KG1 (cell line): ENCODE results near the gene RBPJ.
"Not testable (repeated sequence)": the region's sequence is repeated elsewhere in the genome, so short reads cannot be mapped to it uniquely, and the experiment has no call there.

Experiments
- DNase-seq: peaks from one replicate; lab custom pipeline; 2025; lab: John Stamatoyannopoulos, UW

The RBPJ gene

DNA sequence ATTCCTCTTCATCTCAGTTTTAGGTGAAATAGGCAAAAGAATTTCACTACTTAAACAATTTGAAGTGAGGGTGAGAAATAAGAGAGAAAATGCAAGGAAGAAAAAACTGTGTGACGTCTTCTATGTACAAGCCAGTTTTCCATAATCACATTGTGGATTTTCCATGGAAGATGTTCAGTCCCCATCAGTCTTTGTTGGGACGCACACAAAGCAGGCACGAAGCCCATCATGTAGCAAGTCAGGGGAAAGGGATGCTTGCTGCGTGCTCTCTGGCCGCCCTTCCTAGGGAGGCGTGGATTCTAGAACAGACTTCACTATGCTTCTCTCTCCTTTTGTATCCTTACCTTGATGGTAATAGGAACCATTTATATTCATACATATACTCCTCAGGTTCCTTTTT, 54.7 kb downstream of the RBPJ start:
- no peak for DNase-seq

DNA sequence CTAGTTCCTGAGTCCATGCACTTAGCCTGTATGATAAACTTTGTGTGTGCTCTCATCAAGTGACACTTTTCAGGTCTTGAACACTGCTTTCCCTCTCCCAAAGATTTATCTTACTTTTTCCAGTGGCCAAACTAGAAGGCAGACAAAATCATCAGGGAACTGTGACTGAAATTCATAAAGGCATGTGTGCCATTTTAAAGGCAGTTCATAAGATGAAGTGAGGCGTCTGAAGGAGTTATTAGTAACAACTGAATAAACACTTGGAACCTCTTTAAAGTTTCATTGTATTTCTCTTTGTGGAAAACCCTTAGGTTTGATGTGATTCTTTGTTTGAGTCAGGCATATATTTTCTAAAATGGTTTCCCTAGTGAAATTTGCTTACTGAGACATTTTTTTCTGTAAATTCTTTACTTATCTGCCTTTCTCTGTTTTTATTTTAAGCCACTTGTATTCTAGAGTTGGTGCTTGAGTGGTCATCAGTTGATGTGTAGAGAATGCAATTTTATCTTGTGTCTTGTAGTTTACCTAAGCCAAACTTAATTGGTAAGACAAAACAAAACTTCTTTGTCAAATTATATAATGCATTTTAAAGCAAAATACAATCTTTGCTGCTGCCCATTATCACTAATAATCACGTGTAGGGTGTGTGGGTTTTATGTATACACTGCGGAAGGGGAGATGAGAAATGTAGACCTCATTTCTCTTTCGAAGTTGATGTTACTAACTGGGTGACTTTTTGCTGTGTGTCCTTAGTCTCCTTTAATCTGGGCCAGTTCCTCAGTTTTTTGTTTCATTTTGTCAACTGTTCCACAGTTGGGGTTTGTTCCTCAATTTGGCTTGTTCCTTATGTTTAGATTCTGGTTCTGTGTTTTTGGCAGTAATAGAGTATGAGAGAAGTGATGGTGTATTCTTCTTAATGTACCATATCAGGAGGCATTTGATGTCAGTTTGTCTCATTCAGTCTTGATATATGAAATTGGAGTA, 56.8 kb downstream of the RBPJ start:
- DNase-seq = no peak

DNA sequence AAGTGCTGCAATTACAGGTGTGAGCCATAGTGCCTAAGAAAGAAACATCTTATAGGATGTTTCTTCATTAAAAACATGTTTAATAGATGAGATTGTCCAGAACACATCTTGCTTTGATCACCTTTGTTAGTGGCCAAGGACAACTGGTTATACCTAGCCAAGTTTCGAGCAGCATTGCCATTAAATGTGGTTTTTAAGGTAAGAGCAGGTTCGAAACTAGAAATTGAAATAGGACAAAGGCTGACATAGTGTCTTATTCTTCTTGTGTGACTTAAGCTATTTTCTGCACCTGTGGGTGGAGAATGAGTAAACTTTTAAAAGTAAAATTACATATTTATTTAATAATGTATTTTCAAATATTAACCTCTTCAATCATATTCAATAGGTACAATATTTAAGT, 59.0 kb downstream of the RBPJ start:
- DNase-seq = no peak

DNA sequence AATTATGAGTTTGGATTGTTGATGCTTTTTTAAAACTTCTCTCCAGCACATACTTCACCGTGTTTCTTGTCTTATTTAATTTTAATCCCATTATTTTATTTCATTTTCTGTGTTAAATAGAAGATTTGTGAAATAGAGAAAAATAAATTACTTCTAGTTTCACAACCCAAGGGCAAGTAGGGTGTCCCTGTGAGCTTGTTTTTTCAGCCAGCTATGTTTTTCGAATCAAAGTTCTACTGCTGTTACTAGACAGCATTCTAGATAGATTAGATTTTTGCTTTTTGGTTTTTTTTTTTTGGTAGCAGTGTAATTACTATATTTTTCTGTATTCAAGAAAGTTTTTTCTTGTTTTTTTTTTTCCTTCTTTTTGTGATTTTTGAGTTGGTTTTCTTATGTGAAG, 59.9 kb downstream of the RBPJ start:
- DNase-seq = no peak

DNA sequence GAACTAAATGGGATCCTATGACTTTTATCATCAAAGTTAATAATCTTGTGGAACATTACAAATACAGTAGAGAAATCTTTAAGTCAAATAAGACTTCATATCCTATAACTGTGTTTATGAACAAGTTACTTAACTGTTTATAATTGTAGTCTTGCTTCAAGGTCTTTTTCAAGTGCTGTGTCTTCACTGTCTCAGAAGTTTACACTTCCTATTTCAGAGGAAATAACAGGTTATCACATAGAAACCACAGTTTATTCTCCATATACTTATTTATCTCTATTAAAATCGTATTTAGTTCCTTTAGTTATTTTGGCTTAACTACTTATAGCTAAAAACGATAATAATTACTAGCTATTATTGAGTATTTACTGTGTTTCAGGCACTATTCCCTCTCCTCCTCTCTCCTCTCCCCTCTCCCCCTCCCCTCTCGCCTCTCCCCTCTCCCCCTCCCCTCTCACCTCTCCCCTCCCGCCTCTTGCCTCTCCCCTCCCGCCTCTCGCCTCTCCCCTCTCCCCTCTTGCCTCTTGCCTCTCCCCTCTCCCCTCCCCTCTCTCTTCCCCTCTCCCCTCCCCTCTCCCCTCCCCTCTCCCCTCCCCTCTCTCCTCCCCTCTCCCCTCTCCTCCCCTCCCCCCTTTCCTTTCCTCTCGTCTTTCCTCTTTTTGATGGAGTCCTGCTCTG, 63.7 kb downstream of the RBPJ start:
- no peak for DNase-seq

DNA sequence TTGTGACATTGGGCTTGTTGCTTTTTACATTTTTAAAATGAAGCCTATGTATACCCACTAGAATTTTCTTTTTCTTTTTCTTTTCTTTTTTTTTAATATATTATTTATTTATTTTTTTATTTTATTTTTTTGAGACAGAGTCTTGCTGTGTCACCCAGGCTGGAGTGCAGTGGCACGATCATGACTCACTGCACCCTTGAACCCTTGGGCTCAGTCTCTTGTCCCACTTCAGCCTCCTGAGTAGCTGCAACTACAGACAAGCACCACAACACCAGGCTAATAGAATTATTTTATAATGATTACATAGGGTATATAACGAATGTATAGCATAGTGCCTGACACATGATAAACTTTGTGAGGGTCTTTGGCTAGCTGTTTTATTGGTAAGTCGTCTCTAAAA, 64.9 kb downstream of the RBPJ start:
- DNase-seq = no peak

DNA sequence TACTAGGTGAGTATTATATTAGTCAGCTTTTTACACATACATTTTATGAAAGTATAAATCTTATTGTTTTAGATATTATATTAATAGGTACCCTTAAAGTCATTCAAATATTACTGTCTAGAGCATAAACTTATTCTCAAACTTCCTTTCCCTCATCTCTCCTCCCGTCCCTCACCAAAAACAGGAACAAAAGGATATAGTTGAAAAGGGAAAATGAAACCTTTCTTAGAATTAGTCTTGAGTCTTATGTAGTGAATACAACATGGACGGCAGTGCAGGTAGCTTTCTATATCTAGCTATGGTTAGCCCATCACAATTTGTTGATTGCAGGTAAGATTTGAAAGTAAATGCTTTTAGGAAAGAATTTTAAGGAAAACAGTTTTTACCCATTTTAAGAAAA, 65.6 kb downstream of the RBPJ start:
- no peak for DNase-seq

DNA sequence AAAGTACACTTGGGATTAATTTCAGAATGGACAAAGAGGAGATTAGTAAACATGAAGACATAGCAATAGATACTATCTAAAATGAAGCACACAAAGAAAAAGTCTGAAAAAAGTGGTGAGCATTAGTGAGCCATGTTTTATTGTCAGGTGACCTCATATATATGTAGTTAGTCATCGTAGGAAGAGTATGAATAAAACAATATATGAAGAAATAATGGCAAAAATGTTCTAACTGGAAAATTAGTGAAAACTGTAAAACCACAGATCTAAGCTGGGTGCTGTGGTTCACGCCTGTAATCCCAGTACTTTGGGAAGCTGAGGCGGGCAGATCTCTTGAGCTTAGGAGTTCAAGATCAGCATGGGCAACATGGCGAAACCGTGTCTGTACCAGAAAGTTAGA, 67.9 kb downstream of the RBPJ start:
- no peak for DNase-seq

DNA sequence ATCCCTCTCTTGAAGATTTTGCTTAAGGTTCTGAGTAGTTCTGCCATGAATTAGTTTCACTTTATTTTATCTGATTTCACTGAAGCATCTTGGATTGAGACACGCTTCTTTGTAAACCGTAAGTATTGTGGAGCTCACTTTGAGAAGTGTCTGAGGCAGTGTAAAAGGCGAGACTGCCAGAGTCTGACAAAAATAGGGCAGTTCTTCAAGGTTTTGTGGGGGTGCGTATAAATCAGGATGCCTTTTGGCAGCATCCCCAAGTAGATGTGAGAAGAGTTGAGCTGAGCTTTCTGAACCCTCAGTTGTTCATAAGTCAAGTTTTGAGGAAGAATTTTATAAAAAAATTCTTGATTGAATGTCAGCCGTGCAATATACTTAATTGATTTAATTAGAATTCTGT, 76.3 kb downstream of the RBPJ start:
- no peak for DNase-seq

DNA sequence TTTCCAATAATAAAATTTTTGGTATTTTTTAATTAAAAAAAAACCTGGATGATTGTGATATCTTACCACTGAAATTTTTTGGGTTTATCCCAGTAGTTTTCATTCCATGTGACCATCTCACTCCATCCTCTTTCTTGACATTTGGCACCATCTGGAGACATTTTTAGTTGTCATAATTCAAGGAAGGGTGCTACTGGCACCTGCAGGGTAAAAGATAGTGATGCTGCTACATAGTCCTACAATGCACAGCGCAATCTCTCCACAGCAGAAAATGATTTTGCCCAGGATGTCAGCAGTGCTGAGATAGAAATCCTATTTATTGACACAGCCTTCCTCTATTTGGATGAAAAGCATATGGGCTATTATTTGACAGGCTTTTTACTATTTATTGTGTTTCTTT, 79.3 kb downstream of the RBPJ start:
- DNase-seq = no peak

DNA sequence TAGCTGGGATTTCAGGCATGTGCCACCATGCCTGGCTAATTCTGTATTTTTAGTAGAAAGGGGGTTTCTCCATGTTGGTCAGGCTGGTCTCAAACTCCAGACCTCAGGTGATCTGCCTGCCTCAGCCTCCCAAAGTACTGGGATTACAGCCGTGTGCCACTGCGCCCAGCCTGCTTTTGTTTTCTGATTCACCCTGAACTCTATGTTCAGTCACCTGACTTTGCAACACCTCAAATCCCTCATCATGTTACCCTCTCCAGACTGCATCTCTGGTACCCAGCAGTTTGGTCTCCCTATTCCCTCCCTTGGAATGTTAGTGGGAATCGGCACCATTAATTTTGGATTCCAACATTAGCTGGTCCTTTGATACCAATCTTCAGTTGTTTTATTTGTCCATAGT, 81.2 kb downstream of the RBPJ start:
- not testable (repeated sequence) for DNase-seq

DNA sequence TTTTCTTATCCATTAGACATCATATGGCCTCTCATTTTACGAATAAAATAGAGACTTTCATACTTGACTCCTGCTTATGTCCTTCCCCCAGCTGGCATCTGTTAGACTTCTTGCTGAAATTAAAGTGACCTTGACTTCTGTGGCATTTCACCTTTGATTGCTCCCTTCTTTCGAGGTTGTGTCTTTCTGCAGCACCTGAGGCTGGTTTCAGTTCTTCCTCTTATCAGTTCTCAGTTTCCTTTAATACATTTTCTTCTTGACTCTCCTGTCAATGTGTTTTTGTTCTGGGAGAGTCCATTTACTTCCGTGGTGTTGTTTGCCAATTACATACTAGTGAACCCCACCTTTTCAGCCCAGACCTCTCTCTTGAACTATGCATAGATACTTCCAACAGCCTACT, 81.6 kb downstream of the RBPJ start:
- no peak for DNase-seq

DNA sequence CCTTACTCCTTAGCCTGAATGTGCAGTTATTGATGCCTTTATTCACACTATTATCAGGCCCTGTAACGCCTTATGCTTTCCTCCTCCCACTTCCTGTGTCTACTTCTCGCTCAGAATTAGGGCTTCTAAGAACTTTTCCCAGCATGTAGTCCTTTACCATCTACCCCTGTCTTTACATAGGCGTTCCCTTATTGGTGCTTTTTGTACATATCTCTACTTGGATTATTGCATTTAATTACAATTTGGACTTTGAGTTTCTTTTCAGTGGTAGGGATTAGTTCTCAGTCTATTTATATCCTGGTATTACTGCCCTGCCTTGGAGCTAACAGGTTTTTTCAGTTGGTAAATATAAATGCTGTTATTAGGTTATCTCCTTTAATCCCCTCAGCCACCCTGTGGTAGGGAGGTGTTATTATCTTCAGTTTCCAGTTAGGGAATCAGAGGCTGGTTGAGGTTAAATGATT, 84.0 kb downstream of the RBPJ start:
- no peak for DNase-seq

DNA sequence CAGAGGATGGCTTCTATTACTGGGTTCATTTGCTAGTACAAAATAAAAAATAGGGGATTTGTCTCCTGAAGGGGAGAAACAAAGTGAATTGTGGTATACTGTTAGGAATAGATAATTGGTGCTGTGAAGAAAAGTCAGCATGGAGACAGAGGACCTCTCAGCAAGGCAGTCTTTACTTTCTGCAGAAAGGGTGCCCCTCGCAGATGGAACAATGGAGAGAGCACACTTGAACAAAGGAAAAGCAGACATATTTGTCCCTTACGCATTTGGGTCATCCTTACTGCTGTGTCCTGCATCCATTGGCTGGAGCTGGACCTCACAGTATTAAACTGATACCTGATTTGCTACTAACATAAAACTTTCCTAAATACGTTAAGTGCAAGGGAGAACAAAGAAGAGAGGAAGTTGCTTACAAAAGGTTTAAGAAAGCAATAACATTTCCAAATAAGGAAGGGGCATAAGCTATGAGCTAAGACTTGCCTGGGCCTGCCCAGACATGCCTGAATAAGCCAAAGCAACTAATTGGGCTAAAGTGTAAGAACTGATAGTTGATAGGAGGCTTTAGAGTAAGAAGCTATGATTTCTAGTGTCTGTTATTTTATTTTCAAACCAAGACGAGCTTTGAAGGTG, 85.6 kb downstream of the RBPJ start:
- DNase-seq = no peak

DNA sequence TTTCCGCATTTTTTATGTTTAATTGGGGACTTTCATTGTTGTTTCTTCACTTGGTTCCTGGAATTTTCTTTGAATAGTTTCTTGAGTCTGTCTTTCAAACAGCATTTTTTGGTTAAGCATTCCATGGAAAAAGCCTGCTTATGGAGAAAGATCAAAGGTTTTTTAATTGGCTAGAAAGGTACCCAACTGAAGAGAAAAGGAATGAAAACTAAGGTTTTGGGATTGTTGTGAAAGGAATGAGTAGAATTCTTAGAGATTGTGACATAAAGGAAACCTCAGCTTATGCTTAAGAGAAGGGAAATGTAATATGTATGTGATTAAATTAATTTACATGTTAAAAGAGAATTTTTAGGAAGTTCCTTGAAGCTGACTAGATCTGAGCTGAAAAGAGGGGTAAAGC, 86.7 kb downstream of the RBPJ start:
- no peak for DNase-seq

DNA sequence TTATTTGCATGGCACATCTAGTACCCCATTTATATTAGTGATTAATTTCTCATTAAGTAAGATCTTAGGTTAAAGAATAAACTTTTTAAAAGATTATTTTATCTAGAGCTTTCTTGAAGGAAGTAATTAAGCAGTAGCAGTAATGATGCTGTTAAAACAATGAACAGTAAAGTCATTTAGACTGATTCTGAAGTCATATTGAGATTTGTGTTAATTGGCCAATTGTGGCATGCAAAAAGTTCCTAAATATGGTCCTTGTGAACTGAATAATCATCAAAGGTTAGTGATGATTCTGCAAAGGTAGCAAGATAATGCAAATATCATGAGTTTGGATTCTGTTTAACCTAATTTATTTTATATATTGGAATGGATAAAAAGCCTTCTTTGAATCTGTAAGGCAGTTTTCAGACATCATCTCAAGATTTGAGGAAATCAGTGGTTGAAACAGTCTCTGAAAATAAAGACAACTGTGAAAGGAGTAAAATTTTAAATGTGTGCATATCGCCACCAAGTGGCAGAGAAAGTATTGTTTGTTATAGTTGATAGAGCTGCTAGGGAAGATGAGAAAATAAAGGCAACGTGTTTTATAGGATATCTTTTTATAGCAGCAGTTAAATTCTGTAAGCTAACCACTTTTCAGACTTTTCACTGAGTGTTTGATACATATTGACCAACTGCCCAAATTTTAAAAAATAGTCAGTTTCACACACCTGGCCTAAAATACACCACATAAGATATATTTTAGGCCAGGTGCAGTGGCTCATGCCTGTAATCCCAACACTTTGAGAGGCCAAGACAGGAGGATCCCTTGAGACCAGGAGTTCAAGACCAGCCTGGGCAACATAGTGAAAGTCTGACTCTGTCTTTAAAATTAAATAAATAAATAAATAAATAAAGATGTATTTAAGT, 89.8 kb downstream of the RBPJ start:
- DNase-seq = peak; percentile 4

DNA sequence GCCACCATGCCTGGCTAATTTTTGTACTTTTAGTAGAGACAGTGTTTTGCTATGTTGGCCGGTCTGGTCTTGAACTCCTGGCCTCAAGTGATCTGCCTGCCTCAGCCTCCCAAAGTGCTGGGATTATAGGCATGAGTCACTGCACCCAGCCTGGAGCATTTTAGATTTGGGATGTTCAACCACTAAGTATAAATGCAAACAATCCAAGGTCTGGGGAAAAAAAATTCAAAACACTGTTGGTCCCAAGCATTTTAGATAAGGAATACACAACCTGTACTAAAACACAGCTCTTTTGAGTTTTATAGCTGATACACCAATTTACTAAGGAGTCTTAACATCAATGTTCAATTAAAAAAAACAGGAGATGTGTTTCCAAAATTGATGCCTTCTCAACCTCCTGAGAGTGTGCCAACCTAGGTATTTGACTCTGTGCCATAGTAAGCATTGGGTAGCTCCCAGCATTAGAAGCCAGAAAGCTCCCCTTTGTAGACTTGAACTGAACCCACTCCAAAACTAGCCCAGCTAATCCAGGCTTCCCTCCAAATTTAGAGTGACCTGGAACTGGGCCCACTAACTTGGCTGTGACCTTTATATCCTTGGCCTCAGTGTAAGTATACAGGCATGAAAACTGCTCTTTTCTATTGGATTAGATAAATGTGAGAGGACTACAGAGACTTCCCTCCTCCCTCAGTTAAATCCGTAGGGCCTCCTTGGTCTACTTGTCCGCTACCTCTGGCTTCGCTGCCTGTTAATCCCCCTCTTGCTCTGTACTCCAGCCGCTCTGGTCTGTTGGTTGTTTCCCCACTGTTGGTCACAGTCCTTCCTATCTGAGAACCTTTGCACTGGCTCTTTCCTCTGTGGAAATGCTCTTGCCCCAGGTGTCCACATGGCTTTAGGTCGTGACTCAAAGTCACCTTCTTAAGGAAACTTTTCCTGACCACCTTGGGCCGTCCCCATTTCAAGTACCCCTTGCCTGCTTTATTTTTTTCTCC, 91.9 kb downstream of the RBPJ start:
- no peak for DNase-seq

DNA sequence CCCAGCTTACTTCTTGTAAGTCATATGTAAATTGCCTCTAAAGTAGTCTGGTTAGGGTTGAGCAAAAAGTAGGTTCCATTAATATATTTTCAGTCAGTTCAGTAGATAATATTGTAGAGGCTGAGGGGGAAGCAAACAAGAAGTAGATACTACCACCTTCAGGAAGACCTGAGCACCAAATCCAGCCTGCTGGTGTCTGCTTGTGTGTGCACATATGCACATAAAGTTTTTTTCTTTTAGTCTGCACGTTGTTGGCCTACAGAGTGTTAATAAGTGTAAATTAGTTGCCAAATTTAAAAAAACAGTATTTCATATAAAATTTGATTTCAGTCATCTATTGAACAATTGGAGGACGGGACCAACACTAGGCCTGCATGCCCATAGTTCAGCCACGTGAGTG, 92.8 kb downstream of the RBPJ start:
- no peak for DNase-seq

DNA sequence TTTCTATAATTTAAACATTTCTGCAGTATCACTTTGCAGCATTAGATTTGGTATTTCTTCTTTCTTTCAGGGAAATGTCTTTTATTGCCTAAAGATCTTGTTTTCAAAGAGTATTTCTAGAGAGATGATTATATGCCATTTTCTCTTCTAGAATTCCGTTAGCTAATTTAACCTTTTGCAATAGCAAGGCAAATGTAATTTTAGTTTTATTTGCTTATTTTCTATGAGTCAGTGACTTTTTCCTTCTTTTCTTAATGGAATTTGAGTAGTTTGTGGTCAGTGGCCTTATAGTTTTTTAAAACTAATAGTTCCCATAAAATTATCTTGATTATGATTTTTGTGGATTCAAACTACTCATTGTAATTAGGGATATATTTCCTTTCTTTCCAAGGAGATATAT, 97.3 kb downstream of the RBPJ start:
- no peak for DNase-seq

DNA sequence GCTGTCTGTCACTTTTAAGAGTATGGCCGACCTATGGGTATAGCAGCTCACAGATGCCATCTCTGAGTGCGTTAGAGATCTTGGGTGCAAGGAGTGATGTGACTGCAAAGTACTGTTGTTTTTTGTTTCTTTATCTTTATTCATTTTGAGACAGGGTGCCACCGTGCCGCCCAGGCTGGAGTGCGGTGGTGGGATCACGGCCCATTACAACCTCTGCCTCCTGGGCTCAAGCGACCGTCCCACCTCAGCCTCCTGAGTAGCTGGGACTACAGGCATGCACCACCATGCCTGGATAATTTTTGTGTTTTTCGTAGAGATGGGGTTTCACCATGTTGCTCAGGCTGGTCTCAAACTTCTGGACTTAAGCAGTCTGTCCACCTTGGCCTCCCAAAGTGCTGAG, 98.0 kb downstream of the RBPJ start:
- DNase-seq = no peak

DNA sequence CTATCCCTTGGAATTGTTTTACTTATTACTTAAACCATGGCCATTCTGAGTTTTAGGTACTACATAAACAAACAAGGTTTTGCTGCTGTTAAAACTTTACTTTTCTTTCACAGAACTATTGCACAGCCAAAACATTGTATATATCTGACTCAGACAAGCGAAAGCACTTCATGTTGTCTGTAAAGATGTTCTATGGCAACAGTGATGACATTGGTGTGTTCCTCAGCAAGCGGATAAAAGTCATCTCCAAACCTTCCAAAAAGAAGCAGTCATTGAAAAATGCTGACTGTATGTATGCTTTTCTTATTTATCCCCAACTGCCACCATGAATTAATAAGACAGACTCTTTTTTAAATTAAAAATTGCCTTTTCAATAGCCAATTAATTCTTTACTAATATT, 99.6 kb downstream of the RBPJ start:
- no peak for DNase-seq
